ENCODE data around the gene KATNB1.
A peak's percentile ranks its signal among the peaks of the same experiment; 100 is the strongest.

KATNB1 gene

DNA sequence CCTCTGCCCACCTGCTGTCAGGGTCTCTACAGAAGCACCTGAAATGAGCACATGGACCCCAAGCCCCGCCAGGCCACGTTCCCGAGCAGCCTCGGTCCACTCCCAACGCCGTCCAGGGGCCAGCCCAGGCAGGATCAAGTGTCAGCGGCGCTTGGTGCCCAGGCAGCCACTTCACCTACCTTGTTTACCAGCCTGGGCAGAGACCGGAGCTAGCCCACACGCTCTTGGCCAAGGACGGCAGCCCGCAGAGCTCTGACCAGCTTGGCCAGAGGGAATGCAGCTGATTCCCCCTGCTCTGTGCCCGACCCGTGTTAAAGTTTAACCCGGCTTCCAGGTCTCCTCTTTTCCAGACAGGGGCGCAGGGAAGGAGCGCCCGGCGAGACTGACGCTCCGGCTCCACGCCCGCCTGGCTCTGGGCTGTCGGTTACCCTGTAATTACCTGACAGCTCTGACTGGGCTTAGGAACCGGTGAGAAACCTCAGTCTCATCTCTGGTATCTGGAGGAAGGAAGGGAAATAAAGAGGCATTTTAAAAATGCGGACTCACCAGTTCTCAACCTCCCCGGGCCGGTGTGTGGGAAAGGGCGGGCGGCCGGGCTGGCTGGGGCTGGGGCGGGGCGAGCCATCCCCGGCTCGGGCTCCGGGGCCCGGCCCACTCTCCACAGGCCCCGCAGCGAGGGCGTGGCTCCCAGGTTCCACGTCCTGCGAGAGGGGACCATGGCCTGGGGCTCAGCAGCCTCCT, 62.1 kb downstream of the KATNB1 start:
- DNase-seq: no peak

- no peak for DNase-seq
Observed at GRCh38 chr16:57798267-57798810, 62.8 kb downstream of the KATNB1 start.

DNA sequence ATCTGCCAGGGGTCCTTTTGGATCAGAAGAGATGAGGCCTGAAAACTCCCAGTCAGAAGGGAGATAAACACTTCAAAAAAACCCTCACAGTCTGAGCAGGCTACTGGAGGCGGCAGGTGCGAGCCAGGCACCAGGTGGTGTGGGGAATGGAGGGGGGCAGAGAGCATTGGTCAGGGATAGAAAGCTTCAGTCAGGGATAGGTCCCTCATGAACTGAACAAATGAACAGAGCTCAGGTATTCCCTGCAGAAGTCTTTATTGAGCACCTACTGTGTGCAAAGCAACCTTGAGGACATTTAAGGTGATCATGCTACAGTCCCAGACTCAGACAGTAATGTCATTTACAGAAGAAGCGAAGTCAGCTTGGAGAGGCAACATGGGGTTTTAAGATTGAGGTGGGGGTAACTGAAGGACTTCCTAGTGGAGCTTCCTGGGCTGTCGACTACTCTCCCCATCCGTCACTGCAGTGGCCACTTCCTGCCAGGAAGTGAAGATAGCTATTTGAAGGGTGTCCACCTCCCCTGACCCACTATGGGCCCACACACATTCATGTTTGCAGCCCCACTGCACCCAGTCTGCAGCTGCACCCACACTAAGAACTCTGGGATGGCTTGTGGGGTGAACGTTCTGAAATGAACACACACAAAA, 63.5 kb downstream of the KATNB1 start:
- DNase-seq: no peak

DNA sequence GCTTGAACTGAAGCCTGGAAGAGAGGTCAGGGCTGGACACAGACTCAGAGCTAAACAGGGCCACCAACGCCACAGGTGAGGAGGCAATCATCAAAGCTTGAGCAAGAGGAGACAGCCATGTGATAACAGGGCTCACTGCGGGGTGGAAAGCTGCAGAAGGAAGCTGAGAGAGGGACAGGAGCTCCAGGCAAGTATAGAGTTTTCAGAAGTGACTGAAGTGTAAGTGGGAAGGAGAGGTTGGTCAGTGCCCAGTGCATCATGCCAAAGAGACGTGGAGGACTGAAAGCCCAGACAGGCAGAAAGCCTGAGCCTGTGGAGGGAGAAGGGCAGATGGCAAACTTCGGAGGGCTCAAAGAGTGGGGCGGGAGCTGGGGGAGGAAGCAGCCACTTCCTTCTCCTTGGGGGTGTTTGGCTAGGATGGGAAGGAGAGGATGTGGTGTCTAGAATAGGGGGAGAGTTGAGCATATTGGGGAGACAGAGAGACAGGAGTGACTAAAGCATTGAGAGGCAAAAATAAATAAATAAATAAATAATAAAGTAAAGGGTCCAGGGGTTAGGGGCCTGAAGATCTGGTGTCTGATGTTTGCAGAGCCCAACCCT, 64.1 kb downstream of the KATNB1 start:
- DNase-seq: no peak

- no peak for DNase-seq
Observed at GRCh38 chr16:57800200-57801097, 64.9 kb downstream of the KATNB1 start.

GRCh38 chr16:57801098-57801808, 65.7 kb downstream of the KATNB1 start:
- no peak for DNase-seq

- no peak for DNase-seq
Observed at GRCh38 chr16:57801809-57802340, 66.3 kb downstream of the KATNB1 start.

DNA sequence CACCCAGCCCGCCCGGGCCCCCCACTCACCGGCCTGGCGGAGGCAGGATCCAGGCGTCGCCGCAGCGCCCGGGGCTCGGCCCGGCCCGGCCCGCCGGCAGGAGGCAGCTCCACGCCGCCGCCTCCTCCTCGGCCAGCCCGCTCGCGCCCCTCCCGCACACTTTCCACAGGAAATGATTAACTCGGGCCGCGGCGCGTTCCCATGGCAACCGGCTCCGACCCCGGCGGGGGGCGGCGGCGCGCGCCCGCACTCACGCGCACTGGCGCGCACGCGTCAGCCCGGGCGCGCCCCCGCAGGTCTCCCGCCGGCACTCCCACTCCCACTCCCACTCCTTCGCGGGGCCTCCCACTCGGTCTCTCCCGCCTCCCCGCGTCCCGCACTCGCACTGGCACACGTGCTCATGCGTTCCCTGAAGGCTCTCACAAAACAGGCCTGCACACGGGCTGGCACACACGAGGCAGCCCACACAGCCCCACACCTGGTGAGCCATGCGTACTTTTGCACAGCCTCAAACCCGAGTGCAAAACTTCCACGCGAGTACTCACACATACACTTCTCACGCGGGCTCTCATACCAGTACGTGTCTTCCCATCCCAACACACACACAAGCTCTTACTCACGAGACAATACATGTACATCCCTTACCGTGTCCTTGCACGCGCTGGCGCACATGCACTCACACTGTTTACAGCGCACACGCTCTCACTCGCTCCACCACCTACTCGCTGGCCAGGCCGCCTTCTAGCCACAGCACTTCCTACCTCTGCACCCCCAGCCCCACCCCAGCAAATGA, 67.0 kb downstream of the KATNB1 start, which contains the start of gene KIFC3:
KIFC3 (minus strand) TSS at position 151 of the 793 bp plus-strand sequence. CDS start 4,248 bp downstream, outside the sequence.
- DNase-seq: peak in 2 of 4 experiments; percentile 7 to 17

DNA sequence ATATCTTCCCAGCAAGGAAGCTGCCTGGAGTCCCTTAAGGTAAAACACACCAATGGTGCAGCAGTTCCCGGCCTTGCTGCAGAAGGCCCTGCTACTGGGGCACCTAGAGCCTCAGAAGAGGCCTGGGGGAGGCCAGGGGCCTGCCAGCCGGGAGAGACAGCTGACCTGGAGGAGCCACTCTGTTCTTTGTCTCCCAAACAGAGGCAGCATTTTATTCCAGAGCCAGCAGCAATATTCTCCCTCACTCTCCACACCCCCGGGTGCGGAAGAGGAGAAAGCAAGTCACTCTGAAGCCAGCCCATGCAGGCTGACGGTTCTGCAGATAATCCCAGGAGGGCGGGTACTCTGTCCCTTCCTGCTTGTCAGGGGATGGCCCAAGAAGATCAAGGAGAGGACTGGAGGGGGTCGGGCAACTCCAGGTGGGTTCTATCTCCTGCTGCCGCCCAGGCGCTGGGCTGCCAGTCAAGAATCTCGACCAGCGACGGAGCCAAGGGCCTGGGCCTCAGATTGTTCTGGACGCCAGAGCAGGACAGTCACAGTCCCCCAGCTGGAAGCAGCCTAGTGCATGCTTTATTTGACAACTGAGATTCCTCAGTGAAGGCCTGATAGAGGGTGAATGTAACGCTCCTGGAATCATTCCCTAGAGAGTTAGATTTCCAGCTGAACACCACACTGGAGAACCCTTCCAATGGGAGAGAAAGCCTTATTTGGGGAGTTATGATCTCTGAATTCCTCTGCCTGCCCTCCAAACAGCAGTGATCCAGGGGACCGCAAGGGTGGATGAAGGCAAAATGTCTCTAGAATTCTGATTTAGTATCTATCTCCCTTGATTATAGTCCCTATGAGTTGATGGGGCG, 67.8 kb downstream of the KATNB1 start:
- no peak for DNase-seq

DNA sequence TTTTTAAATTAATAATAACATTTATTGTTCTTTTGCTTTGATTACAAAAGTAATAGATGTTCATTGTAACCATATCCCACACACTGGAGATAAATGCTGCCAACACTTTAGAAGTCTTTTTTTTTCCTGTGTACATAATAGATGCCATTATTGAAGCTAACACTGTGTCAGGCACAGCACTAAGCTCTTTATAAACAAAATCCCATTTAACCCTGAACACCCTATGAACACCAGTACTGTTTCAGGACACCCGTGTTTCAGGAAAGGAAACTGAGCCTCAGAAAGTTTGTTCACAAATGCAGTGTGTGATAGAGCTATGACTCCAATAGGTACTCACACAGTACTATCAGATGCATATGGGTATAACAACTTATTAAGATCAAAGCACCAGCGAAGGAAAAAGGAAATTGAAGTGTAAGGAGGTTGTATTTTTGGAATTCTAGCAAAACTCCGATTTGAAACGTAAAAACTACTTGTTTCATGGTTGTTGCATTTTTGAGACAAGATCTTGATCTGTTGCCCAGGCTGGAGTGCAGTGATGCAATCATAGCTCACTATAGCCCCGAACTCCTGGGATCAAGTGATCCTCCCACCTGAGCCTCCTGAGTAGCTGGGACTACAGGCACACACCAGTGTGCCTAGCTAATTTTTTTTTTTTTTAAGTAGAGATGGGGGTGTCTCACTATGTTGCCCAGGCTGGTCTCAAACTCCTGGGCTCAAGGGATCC, 68.7 kb downstream of the KATNB1 start:
- DNase-seq: no peak

DNA sequence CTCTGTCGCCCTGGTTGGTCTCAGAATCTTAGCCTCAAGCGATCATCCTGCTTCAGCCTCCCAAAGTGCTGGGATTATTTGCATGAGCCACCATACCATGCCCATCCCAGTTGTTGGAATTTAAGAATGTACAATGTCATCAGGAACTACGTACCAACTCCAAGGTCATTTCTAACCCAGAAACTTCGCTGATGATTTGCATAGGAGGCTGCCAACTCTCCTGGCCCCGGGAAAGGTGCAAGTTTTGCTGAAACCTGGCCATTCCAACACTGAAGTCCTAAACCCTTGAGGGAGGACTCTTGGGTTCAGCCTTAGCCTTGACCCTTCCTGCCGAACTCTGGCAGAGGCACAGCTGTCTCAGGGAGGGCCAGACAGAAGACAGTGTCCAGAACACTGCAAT, 69.6 kb downstream of the KATNB1 start:
- no peak for DNase-seq
